GM19238 (cell line): ENCODE results near the gene SLC2A4RG.
"Not testable (repeated sequence)": the region's sequence is repeated elsewhere in the genome, so short reads cannot be mapped to it uniquely, and the experiment has no call there.

Experiments
- DNase-seq: peaks from one replicate; pipeline ENCODE4 v3.0.0; 2011; ENCODE audit warnings: low spot score; ENCODE audit not compliant: insufficient read length

Gene SLC2A4RG

GRCh38 chr20:63712191-63712590, 27.4 kb upstream of the SLC2A4RG start:
- no peak for DNase-seq

DNA sequence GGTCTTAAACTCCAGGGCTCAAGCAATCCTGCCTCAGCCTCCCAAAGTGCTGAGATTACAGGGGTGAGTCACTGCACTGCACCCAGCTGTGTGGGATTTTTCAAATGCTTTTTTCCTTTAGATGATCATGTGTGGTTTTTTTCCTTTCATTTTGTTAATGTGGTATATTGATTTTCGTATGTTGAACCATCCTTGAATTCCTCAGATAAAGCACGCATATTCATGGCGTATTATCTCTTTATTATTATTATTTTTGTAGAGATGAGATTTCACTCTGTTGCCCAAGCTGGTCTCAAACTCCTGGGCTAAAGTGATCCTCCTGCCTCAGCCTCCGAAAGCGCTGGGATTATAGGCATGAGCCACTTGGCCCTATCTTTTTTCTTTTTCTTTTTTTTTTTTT, 24.7 kb upstream of the SLC2A4RG start:
- no peak for DNase-seq

- DNase-seq: no peak
These were observed 20.6 kb upstream of the SLC2A4RG start for GRCh38 chr20:63718996-63719395.

DNA sequence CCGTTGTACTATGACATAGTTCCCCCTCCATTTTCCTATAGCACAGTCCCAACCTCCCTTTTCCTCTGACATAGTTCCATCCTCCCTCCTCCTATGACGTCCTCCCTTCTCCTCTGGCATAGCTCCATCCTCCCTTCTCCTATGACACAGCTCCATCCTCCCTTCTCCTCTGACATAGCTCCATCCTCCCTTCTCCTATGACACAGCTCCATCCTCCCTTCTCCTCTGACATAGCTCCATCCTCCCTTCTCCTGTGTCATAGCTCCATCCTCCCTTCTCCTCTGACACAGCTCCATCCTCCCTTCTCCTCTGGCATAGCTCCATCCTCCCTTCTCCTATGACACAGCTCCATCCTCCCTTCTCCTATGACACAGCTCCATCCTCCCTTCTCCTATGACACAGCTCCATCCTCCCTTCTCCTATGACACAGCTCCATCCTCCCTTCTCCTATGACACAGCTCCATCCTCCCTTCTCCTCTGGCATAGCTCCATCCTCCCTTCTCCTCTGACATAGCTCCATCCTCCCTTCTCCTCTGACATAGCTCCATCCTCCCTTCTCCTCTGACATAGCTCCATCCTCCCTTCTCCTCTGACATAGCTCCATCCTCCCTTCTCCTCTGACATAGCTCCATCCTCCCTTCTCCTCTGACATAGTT, 16.5 kb upstream of the SLC2A4RG start:
- DNase-seq: not testable (repeated sequence)

GRCh38 chr20:63730189-63730733, 9.3 kb upstream of the SLC2A4RG start:
- DNase-seq: not testable (repeated sequence)

GRCh38 chr20:63731410-63731809, 8.2 kb upstream of the SLC2A4RG start:
- DNase-seq: no peak

DNA sequence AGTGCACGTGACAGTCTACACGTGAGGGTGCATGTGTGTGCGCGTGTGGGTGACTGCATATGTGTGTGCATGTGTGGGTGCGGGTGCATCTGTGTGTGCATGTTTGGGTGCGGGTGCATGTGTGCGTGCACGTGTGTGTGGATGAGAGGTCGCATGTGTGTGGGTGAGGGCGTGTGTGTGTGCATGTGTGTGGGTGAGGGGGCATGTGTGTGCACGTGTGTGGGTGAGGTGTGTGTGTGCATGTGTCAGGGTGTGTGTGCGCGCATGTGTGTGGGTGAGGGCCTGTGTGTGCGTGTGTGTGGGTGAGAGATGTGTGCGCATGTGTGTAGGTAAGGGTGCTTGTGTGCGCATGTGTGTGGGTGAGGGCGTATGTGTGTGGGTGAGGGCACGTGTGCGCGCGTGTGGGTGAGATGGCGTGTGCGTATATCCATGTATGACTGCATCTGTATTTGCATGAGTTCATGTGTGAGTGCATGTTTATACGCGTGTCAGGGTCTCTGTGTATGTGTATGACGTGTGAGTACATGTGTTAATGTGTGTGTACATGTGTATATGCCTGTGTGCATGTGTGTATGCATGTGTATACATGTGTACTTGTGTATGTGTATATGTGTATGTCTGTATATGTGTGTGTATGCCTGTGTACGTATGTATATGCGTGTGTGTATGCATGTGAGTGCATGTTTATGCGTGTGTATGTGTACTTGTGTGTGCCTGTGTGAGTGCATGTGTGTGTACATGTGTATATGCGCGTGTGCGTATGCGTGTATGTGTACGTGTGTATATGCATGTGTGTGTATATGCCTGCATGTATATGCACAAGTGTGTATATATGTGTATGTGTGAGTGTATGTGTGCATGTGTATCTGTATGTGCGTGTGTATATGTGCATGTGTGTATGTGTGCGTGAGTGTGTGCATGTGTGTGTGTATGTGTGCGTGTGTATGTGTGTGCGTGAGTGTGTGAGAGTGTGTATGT, 7.2 kb upstream of the SLC2A4RG start:
- no peak for DNase-seq

GRCh38 chr20:63733117-63733516, 6.5 kb upstream of the SLC2A4RG start:
- DNase-seq: no peak

DNA sequence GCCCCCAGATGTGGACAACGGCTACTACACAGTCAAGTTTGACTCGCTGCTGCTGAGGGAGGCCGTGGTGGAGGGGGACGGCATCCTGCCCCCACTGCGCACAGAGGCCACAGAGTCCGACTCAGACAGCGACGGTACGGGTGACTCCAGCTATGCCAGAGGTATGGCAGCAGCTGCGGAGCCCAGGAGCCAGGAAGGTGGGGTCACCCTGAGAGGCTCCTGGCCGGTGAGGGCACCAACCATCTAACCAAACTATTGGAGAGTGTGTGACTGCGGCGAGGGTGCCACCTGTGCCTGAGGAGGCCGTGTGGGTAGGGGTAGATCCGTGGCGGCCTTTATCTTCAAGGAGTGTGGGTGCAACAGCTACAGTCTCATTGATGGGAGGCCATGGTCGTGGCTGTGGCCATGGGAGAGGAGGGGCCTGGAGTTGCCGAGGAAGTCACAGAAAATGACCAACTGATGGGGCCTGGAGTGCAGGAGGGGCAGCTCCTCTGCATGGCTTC, 5.9 kb upstream of the SLC2A4RG start:
- DNase-seq: no peak

GRCh38 chr20:63734111-63734945, 5.2 kb upstream of the SLC2A4RG start:
- DNase-seq: no peak

DNA sequence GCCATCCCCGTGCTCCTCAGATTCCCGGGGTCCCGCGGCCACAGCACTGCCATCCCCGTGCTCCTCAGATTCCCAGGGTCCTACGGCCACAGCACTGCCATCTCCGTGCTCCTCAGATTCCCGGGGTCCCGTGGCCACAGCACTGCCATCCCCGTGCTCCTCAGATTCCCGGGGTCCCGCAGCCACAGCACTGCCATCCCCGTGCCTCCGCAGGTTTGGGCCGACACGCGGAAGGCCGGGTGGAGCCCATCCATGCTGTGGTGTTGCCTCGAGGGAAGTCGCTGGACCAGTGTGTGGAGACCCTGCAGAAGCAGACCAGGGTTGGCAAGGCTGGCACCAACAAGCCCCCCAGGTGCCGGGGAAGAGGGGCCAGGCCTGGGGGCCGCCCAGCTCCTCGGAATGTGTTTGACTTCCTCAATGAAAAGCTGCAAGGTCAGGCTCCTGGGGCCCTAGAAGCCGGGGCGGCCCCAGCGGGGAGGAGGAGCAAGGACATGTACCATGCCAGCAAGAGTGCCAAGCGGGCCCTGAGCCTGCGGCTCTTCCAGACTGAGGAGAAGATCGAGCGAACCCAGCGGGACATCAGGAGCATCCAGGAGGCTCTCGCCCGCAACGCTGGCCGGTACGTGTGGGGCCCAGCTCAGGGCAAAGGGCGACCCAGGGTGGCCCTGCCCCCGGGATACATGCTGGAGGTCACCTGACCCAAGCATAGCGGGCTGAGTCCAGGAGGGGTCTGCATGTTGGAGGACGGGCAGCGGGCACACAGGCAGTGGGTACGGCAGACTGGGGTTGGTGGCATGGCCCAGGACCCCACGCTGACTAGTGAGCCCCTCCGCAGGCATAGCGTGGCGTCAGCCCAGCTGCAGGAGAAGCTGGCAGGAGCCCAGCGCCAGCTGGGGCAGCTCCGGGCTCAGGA, 4.4 kb upstream of the SLC2A4RG start:
- DNase-seq: no peak

GRCh38 chr20:63735859-63736718, 3.5 kb upstream of the SLC2A4RG start, which contains the start of gene LIME1:
TSS of gene LIME1 (plus strand) at chr20:63736664. CDS start at chr20:63737550, 886 bp downstream.
- DNase-seq: peak; percentile 71

DNA sequence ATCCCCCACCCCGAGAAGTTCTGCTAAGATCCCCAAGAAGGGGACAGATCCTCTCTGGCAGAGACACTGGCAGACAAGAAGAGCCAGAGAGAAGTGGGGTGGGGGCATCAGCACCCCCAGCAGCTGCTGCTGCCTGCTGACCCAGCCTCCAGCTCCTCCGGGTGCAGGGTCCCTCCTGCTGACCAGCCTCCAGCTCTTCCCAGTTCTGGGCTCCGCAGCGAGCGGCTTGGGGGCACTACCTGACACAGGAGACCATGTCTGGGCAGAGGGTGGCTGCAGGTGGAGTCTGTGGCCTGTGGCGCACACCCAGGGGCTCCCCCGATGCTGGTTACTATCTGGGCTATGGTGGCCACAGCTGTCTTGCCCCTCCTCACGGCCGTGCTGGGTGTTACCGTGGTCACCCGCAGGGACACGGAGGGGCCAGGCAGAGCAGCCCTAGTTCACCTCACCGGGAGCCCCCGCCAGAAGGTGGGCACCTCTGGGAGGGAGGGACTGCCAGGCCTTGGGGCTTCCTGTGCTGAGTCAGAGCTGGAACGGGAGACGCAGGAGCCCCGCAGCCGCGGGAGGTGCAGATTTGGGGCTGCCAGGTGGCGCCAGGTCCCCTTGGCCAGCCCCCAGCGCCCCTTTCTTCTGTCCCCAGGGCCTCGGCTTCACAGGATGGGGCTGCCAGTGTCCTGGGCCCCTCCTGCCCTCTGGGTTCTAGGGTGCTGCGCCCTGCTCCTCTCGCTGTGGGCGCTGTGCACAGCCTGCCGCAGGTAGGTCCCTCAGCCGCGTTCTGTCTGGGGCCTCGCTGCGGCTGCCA, 2.5 kb upstream of the SLC2A4RG start:
- peak; percentile 67 for DNase-seq

DNA sequence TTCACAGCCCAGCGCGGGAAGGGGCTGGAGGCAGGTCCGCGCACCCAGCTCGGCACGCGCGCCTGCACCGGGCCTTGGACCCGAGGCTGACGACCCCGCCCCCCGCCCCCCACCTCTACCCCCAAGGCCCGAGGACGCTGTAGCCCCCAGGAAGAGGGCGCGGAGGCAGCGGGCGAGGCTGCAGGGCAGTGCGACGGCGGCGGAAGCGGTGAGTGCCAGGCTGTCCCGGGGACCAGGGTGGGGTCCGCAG, 2.0 kb upstream of the SLC2A4RG start:
- no peak for DNase-seq

DNA sequence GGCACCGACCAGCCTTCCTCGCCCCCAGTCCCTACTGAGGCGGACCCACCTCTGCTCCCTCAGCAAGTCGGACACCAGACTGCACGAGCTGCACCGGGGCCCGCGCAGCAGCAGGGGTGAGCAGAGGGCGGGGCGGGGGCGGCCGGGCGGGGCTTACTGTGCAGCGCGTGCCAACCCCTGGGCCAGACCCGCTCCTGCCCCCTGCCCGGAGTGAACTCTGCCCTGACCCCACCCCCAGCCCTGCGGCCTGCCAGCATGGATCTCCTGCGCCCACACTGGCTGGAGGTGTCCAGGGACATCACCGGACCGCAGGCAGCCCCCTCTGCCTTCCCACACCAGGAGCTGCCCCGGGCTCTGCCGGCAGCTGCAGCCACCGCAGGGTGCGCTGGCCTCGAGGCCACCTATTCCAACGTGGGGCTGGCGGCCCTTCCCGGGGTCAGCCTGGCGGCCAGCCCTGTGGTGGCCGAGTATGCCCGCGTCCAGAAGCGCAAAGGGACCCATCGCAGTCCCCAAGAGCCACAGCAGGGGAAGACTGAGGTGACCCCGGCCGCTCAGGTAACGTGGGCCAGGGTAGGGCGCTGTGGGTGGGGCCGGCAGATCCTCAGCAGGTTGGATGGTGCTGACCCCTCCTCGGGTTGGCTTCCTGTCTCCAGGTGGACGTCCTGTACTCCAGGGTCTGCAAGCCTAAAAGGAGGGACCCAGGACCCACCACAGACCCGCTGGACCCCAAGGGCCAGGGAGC, 1.5 kb upstream of the SLC2A4RG start:
- peak; percentile 64 for DNase-seq

GRCh38 chr20:63738687-63739129, 868 bp upstream of the SLC2A4RG start:
- no peak for DNase-seq

- peak; percentile 69 for DNase-seq
These were observed 572 bp downstream of the SLC2A4RG start for GRCh38 chr20:63740070-63740626.
